Ovary (tissue), 9 donors: ENCODE results near the gene SRM. TPM values are rescaled to one million over a fixed set of nuclear protein-coding genes. Genes with fewer than 3 reads are reported as not detected.
"Not testable (repeated sequence)": the region's sequence is repeated elsewhere in the genome, so short reads cannot be mapped to it uniquely, and the experiment has no call there.

ENCODE experiments used
- DNase-seq, 5 donors: peaks; one replicate each; pipeline ENCODE4 v3.0.0-alpha.2; 2019 to 2020
- H3K27ac ChIP-seq, 2 donors: fragments of 200-600 bp; one replicate each; pipeline versions ENCODE4 v1.5.1 to v1.8.0; 2019 to 2022
- H3K27me3 ChIP-seq: fragments of 200-600 bp; one replicate; pipeline ENCODE4 v1.8.0; 2022
- H3K36me3 ChIP-seq: fragments of 200-600 bp; sonication (generic); one replicate; pipeline ENCODE4 v1.5.1; 2019
- H3K4me1 ChIP-seq: one replicate; pipeline ENCODE4 v1.8.1; 2013; ENCODE audit warnings: mild to moderate bottlenecking, moderate library complexity; ENCODE audit not compliant: insufficient read depth
- H3K4me3 ChIP-seq: fragments of 200-600 bp; sonication (generic); one replicate; pipeline ENCODE4 v1.5.1; 2017
- H3K9me3 ChIP-seq, 2 donors: fragments of 200-600 bp in 1 of 2; sonication (generic) in 1 of 2; one replicate each; pipeline versions ENCODE4 v1.5.1 to v1.8.1; 2013 to 2019; ENCODE audit warnings: mild to moderate bottlenecking in 1 of 2, moderate library complexity in 1 of 2
- EP300 ChIP-seq: sonication (generic); formaldehyde crosslinking; IDR thresholded peaks from one replicate; pipeline ENCODE4 v1.6.1; 2017; ENCODE audit warnings: antibody characterized with exemption
- POLR2A ChIP-seq: fragments of 450-650 bp; IDR thresholded peaks from one replicate; pipeline ENCODE4 v1.6.1; 2017; ENCODE audit warnings: antibody characterized with exemption, mild to moderate bottlenecking, moderate library complexity
- WGBS, 3 donors: extraction: QIAGEN DNeasy Blood & Tissue Kit in 1 of 3; methylation state at CpG; one replicate each; pipeline versions ENCODE4 v1.1.5 to v1.1.7; 2013 to 2017; 5-methylcytosine and 5-hydroxymethylcytosine counted together
- intact Hi-C, 4 donors: fragments of 100-400 bp; cut with DNase I; formaldehyde crosslinking; loops; one replicate each; pipeline versions ENCODE4 v1.11.0 to v1.15.1; 2022 to 2023
- polyA plus RNA-seq, 2 donors: library from polyadenylated mRNA; stranded (reverse); fragments of 200-250 nt in 1 of 2; fragments of 350-450 nt in 1 of 2; fragmentation: Illumina TruSeq in 1 of 2; extraction: RNeasy Lipid Tissue Mini Kit (QIAGEN cat#74804) in 1 of 2; gene quantifications; one replicate each; pipeline ENCODE4 v1.2.3, GENCODE V29; 2013 to 2014
- total RNA-seq, 7 donors: library from RNA; depleted of rRNA in 2 of 7; stranded (reverse); fragments of >200 nt in 2 of 7; fragmentation: NEBNext Ultra II Directional in 3 of 7; extraction: Animal tissue kit (Norgen Biotek cat#: 25700) in 3 of 7; gene quantifications; one replicate each; pipeline versions ENCODE4 v1.1.0 to v1.2.4, GENCODE V29; 2016 to 2023
- TF ChIP-seq, protein P1 (sequence below), 3 donors: fragments of 450-650 bp in 2 of 3; fragments of 200-600 bp in 1 of 3; IDR thresholded peaks; one replicate each; pipeline versions ENCODE4 v1.5.1 to v1.8.0; 2016 to 2022; ENCODE audit warnings: antibody characterized with exemption in 3 of 3, mild to moderate bottlenecking in 1 of 3
- donor health status: DM: no; HTN: no; CAD: no; lungs with moderate emphysema.
- donor health status: DM: no; HTN: no; CAD: no.
- donor health status: Bipolar disorder and iron deficiency.
- donor health status: DM: yes; HTN: yes; CAD: no.
- donor health status: DM: no; HTN: no; CAD: no.
- donor health status: DM: yes; HTN: yes; CAD: no.

The SRM gene
- total and polyA plus RNA-seq, 9 donors: 31.7 to 111 (median 55.3) TPM

DNA sequence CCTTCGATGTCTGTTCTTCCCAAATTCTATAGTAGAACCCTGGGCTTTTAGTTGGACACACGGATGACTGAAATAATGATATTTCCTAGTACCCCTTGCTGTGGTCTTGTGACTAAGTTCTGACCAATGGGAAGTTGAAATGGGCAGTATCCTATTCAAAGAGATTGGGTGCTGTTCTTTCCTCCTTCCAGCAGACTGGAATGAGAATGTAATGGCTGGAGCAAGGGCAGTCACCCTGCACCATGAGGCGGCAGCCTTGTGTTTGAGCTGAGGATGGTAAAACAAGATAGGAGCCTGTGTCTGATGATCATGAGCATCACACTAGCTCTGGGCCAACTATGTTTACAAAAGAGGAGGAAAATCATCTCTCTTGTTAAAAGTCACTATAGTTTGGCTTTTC is 5.1 kb upstream of the SRM start:
- DNase-seq: no peak
- no peaks in the 10 kb centered on the region for H3K36me3 ChIP-seq

DNA sequence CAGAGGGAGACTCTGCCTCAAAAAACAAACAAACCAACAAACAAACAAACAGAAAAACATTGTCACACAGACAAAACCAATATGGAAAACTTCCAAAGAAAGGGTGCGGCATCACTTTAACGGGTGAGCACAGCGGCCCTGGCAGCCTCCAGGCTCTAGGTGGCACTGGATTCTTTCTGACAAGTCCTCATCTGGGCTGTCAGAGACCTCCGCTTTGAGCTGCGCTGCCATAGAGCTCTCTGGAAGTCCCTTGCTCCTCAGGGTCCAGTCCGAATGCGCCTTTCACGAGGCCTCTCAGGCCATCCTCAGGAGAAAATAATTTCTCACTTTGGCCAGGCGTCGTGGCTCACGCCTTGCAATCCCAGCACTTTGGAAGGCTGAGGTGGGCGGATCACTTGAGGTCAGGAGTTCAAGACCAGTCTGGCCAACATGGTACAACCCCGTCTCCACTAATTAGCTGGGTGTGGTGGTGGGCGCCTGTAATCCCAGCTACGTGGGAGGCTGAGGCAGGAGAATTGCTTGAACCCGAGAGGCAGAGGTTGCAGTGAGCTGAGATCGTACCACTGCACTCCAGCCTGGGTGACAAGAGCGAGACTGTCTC is 4.2 kb upstream of the SRM start:
- H3K4me1 ChIP-seq: peaks cover 13% of the 10 kb centered on the region
- 79 to 85% (median 80%) methylated on average over 18 of the region's 18 CpGs for WGBS, 3 donors
- H3K4me3 ChIP-seq, intact Hi-C loops, H3K36me3 ChIP-seq, H3K9me3 ChIP-seq, DNase-seq, H3K27me3 ChIP-seq, H3K27ac ChIP-seq: not testable (repeated sequence)

More for the DNA sequence above, 5.1 kb upstream of the SRM start:
- intact Hi-C loops: no loop called here
- Histone ChIP-seq H3K27me3 (no peaks in the 10 kb centered on the region), H3K9me3 (peaks cover 0 to 4% of the 10 kb centered on the region in 2 donors), H3K4me1 (peaks cover 9% of the 10 kb centered on the region), H3K4me3 (no peak overlapping the region), H3K27ac (no peak overlapping the region)
- WGBS, 3 donors: 96 to 99% (median 96%) methylated on average over 3 of the region's 3 CpGs
- TF ChIP-seq EP300: no peak
- no peak for TF ChIP-seq POLR2A
- TF ChIP-seq, protein P1, sequence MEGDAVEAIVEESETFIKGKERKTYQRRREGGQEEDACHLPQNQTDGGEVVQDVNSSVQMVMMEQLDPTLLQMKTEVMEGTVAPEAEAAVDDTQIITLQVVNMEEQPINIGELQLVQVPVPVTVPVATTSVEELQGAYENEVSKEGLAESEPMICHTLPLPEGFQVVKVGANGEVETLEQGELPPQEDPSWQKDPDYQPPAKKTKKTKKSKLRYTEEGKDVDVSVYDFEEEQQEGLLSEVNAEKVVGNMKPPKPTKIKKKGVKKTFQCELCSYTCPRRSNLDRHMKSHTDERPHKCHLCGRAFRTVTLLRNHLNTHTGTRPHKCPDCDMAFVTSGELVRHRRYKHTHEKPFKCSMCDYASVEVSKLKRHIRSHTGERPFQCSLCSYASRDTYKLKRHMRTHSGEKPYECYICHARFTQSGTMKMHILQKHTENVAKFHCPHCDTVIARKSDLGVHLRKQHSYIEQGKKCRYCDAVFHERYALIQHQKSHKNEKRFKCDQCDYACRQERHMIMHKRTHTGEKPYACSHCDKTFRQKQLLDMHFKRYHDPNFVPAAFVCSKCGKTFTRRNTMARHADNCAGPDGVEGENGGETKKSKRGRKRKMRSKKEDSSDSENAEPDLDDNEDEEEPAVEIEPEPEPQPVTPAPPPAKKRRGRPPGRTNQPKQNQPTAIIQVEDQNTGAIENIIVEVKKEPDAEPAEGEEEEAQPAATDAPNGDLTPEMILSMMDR (IDR thresholded peaks at IDR 0.05): no peak

DNA sequence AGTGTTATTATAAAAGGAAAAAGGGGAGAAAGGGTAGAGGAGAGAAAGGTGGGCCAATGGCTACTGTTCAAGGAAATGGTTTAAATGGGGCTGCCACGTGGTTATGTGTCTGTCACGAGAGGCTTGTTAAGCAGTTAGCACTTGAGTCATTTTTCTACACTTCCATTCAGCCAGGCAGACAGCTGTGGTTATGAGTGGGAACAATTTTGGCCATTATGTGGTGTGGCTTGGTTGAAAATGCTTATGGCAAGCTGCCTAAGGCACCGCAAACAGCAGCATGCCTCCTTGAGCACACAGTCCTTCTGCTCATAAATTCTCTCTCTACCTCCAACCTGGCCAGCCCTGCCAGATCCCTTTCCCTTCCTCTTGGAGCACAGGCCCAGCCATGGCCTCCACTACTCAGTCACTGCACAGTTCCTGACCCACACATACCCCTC is 3.2 kb upstream of the SRM start:
- H3K9me3 ChIP-seq: peaks cover 0 to 4% of the 10 kb centered on the region in 2 donors
- H3K27ac ChIP-seq: no peak overlapping the region
- H3K36me3 ChIP-seq: no peaks in the 10 kb centered on the region
- no peak for DNase-seq
- TF ChIP-seq, protein P1 (IDR thresholded peaks at IDR 0.05): no peak
- TF ChIP-seq POLR2A: no peak
- peaks cover 18% of the 10 kb centered on the region for H3K4me1 ChIP-seq
- no peaks in the 10 kb centered on the region for H3K27me3 ChIP-seq
- WGBS, 3 donors: 57 to 75% (median 72%) methylated on average over 3 of the region's 3 CpGs
- H3K4me3 ChIP-seq: no peak overlapping the region
- intact Hi-C loops: no loop called here

DNA sequence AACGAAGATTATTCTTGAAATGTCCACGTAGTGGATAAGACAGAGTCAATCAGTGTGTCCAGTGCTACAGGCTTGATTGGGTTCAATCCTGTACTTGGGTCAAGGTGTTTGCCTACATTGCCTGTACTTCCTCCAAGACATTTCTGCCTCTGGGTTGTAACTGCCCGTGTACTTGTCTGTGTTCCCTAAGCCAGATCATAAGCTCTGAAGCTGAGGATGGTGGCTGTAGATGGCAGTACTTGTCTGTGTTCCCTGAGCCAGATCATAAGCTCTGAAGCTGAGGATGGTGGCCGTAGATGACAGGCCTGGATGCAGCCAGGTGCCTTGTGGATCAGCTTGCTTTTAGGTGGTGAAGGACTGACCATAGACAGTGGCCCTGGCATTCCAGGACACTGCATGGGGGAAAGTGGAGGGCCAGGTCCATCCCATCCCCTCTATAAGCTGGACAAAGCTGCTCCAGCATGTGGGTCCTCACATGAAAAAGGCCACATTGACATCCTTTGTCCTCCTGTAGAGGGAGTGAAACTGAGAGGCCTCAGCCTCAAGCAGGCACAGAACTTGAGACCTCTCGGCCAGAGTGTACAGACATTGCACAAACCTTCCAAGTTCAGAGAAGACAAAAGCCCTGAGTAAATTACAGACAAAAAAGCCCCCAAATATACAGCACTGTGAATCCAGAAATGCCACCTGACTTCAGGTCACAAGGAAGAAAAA is 2.0 kb upstream of the SRM start:
- TF ChIP-seq POLR2A: no peak
- TF ChIP-seq, protein P1 (IDR thresholded peaks at IDR 0.05): no peak
- Histone ChIP-seq H3K27me3 (no peaks in the 10 kb centered on the region), H3K9me3 (peaks cover 0 to 4% of the 10 kb centered on the region in 2 donors), H3K36me3 (no peaks in the 10 kb centered on the region), H3K4me3 (no peak overlapping the region), H3K27ac (no peak overlapping the region), H3K4me1 (peaks cover 18% of the 10 kb centered on the region)
- no peak for DNase-seq
- 53 to 60% (median 54%) methylated on average over 5 of the region's 5 CpGs for WGBS, 3 donors
- intact Hi-C loops: no loop called here
